GM12892 (cell line): ENCODE data around the gene MPLKIP.

ENCODE experiments used
- POLR2A ChIP-seq: IDR thresholded peaks from 2 replicates; pipeline ENCODE4 v1.6.1; 2011; ENCODE audit warnings: low read depth, low read length, control low read depth
- POLR2AphosphoS5 ChIP-seq: IDR thresholded peaks from 2 replicates; pipeline ENCODE4 v1.6.1; 2011; ENCODE audit warnings: low read depth, low read length, control low read depth
- TAF1 ChIP-seq: IDR thresholded peaks from 2 replicates; pipeline ENCODE4 v1.6.1; 2011; ENCODE audit warnings: low read depth, mild to moderate bottlenecking, control low read depth, low read length, borderline replicate concordance

DNA sequence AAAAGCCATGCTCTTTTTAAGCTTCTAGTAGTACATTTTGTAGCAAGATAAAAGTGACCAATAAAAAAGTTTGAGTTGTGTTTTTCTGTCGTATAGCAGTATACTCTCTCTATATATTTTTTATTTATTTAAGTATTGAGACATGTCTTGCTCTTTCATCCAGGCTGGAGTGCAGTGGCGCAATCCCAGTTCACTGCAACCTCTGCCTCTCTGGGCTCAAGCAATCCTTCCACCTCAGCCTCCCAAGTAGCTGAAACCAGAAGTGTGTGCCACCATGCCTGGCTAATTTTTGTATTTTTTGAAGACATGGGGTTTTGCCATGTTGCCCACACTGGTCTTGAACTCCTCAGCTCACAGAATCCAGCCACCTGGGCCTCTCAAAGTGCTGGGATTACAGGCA, 3.1 kb upstream of the MPLKIP start:
- TF ChIP-seq POLR2A: no peak
- TF ChIP-seq POLR2AphosphoS5: no peak
- no peak for TF ChIP-seq TAF1
